Stimulated activated naive CD8-positive, alpha-beta T cell treated with anti-CD3 and anti-CD28 coated beads, Interleukin-15, amount 100 ng/mL, for 72 hours (primary cell): Measurements from ENCODE around the gene RAB15.

ENCODE experiments used
- ATAC-seq: fragments of 150-1000 bp; cut with Tn5 transposase; 2 replicates; pipeline ENCODE4 v1.10.0; 2021; ENCODE audit warnings: mild to moderate bottlenecking, moderate library complexity
- DNase-seq, 2 donors: peaks; one replicate each; pipeline ENCODE4 v3.0.0; 2021 to 2022
- H3K27ac Mint-ChIP-seq, 2 donors: one replicate each; pipeline ENCODE4 v1.8.0; 2022; ENCODE audit warnings: mild to moderate bottlenecking in 2 of 2, mixed read lengths in 2 of 2, moderate library complexity in 2 of 2
- H3K27me3 Mint-ChIP-seq: one replicate; pipeline ENCODE4 v1.8.0; 2022; ENCODE audit warnings: mixed read lengths
- H3K4me1 Mint-ChIP-seq: one replicate; pipeline ENCODE4 v1.8.0; 2022; ENCODE audit warnings: mild to moderate bottlenecking, mixed read lengths
- H3K4me3 Mint-ChIP-seq, 2 donors: one replicate each; pipeline ENCODE4 v1.8.0; 2022; ENCODE audit warnings: mild to moderate bottlenecking in 2 of 2, mixed read lengths in 2 of 2, moderate library complexity in 1 of 2
- H3K9me3 Mint-ChIP-seq, 2 donors: one replicate each; pipeline ENCODE4 v1.8.0; 2022; ENCODE audit warnings: mixed read lengths in 2 of 2

The RAB15 gene

DNA sequence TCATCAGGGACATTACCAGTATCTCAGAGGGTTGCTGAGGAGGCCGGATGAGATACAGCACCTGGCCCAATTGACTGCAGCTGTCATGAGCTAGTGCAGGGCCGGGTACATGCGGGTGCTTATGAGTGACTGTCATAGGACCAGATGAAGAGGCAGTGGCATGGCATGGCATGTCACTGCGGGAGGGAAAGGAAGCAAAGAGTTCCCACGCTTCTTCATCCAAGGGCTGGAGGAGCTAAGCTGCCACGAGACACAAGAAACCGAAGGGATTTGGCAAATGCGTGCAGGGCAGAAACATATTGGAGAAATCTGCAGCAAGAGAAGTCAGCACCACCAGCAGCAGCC, 18.9 kb downstream of the RAB15 start:
- Mint-ChIP-seq H3K27me3 (no peaks in the 10 kb centered on the region), H3K9me3 (no peaks in the 10 kb centered on the region), H3K4me3 (no peak overlapping the region)

DNA sequence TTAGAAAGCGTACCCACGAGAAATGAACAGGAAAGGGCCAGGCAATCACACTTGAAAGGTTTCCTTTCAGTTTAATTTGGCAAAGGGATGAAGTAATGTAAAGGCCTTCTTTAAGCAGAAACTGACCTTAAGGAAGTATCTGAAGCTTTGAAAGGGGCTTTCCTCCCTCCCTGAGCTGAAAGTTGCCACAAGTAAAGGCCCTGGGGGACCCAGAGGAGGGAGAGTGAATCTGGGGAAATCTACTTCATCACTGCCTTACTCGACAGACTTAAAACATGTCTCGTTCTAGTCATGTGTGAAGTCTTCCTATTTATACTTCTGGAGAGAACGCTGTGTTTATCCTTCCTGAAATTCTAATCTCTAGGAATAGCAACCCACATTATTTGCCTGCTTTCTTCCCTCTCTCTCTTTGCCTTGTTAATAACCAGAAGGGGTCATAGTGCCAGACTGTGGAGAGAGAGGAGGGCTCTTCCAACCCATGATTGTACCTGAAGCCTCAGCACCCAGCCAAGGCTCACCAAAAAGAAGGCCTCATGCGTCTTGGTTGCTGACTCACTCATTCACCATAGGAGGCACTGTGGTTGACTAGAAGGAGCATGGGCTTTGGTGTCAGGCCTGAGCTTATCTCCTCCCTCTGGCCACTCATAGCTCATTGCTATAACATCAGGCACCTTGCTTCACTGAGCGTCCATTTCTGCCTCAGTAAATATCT, 19.4 kb downstream of the RAB15 start:
- H3K4me1 Mint-ChIP-seq = peaks cover 17% of the 10 kb centered on the region
- no peaks in the 10 kb centered on the region for H3K27me3 Mint-ChIP-seq
- H3K4me3 Mint-ChIP-seq = no peak overlapping the region
- no peaks in the 10 kb centered on the region for H3K9me3 Mint-ChIP-seq
- ATAC-seq = peak; percentile 73
- H3K27ac Mint-ChIP-seq = peak overlapping the region; percentile 29 to 73
- DNase-seq = no peak

More for the DNA sequence above, 18.9 kb downstream of the RAB15 start:
- Mint-ChIP-seq H3K27ac (peak overlapping the region in 1 of 2 donors; percentile 19), H3K4me1 (peaks cover 17% of the 10 kb centered on the region)
- ATAC-seq (no peak), DNase-seq (no peak)

GRCh38 chr14:64951724-64952123, 20.4 kb downstream of the RAB15 start:
- ATAC-seq (no peak), DNase-seq (no peak)
- H3K27ac Mint-ChIP-seq = peak overlapping the region in 1 of 2 donors; percentile 47
- no peaks in the 10 kb centered on the region for H3K27me3 Mint-ChIP-seq
- no peak overlapping the region for H3K4me3 Mint-ChIP-seq
- no peaks in the 10 kb centered on the region for H3K9me3 Mint-ChIP-seq
- peaks cover 26% of the 10 kb centered on the region for H3K4me1 Mint-ChIP-seq

DNA sequence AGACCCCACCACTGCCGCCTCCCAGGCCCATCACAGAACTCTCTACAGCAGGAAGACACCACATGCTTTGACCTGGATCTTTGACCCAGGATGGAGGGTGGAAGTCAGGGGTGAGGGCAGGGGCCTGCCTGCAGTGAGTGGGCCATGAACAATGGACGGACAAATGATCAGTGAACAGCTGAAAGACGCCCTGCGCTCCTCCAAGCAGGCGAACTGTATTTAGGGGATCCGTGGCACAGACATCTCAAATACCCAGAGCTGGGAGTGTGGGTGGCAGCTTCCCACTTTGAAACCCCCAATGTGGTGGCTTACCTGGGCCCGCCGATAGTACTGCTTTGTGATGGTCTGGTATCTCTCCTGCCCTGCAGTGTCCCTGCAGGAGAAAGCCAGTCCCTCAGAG, 20.8 kb downstream of the RAB15 start:
- H3K4me3 Mint-ChIP-seq = no peak overlapping the region
- H3K27me3 Mint-ChIP-seq = no peaks in the 10 kb centered on the region
- H3K4me1 Mint-ChIP-seq = peaks cover 30% of the 10 kb centered on the region
- no peaks in the 10 kb centered on the region for H3K9me3 Mint-ChIP-seq
- no peak for ATAC-seq
- DNase-seq = no peak
- peak overlapping the region; percentile 47 to 56 for H3K27ac Mint-ChIP-seq

DNA sequence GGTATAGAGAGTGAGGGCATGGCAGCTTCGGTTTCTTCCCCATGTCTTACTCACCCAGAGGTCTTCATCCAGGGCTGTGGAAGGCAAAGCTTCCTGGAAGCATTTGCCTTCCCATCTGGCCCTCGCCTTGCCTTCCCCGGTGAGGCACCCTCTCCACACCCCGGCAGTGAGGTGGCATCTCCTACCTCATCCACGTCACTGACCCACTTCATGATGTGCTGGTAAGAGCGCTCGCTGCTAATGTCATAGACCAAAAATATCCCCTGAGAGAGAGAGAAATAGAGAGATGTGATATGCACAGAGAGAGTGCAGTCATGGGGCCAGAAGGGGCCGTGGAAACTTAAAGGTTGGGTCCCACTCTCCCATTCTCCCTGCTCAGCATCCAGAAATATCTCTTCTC, 21.2 kb downstream of the RAB15 start:
- Mint-ChIP-seq H3K27me3 (no peaks in the 10 kb centered on the region), H3K27ac (peak overlapping the region; percentile 4 to 19), H3K9me3 (no peaks in the 10 kb centered on the region), H3K4me1 (peaks cover 34% of the 10 kb centered on the region), H3K4me3 (no peak overlapping the region)
- no peak for ATAC-seq
- DNase-seq = no peak

GRCh38 chr14:64948612-64949210, 23.4 kb downstream of the RAB15 start:
- Mint-ChIP-seq H3K4me3 (no peak overlapping the region), H3K27ac (no peak overlapping the region), H3K9me3 (no peaks in the 10 kb centered on the region), H3K27me3 (no peaks in the 10 kb centered on the region), H3K4me1 (peaks cover 50% of the 10 kb centered on the region)
- DNase-seq (no peak), ATAC-seq (no peak)

- Mint-ChIP-seq H3K4me1 (peaks cover 53% of the 10 kb centered on the region), H3K27ac (peak overlapping the region; percentile 72 to 90), H3K27me3 (no peaks in the 10 kb centered on the region), H3K9me3 (no peaks in the 10 kb centered on the region), H3K4me3 (no peak overlapping the region)
- no peak for DNase-seq
- peak; percentile 17 for ATAC-seq
These were observed 24.2 kb downstream of the RAB15 start for GRCh38 chr14:64947710-64948611.

GRCh38 chr14:64946310-64947045, 25.7 kb downstream of the RAB15 start:
- DNase-seq (no peak), ATAC-seq (no peak)
- Mint-ChIP-seq H3K9me3 (no peaks in the 10 kb centered on the region), H3K4me3 (no peak overlapping the region), H3K27me3 (no peaks in the 10 kb centered on the region), H3K27ac (peak overlapping the region in 1 of 2 donors; percentile 81), H3K4me1 (peaks cover 49% of the 10 kb centered on the region)

- Mint-ChIP-seq H3K27me3 (no peaks in the 10 kb centered on the region), H3K9me3 (no peaks in the 10 kb centered on the region), H3K4me1 (peaks cover 49% of the 10 kb centered on the region), H3K27ac (peak overlapping the region in 1 of 2 donors; percentile 81), H3K4me3 (no peak overlapping the region)
- ATAC-seq (no peak), DNase-seq (no peak)
These were observed 26.5 kb downstream of the RAB15 start for GRCh38 chr14:64945431-64946178.

DNA sequence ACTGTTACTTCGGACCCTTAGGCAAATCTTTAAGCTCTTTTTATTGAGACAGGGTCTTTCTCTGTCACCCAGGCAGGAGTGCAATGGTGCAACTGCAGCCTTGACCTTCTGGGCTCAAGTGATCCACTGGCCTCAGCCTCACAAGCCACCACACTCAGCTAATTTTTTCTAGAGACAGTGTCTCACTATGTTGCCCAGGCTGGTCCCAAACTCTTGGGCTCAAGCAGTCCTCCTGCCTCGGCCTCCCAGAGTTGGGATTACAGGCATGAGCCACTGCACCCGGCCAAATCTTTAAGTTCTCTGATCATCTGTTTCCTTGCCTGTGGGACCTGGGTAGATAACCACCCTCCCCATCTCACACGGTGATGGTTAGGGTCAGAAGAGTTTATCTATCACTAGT, 27.3 kb downstream of the RAB15 start:
- Mint-ChIP-seq H3K4me1 (peaks cover 55% of the 10 kb centered on the region), H3K9me3 (no peaks in the 10 kb centered on the region), H3K4me3 (no peak overlapping the region), H3K27me3 (no peaks in the 10 kb centered on the region), H3K27ac (peak overlapping the region; percentile 13 to 44)
- DNase-seq = no peak
- ATAC-seq = no peak

- H3K27ac Mint-ChIP-seq = peak overlapping the region in 1 of 2 donors; percentile 14
- ATAC-seq = no peak
- H3K9me3 Mint-ChIP-seq = no peaks in the 10 kb centered on the region
- DNase-seq = no peak
- H3K4me1 Mint-ChIP-seq = peaks cover 61% of the 10 kb centered on the region
- H3K4me3 Mint-ChIP-seq = no peak overlapping the region
- H3K27me3 Mint-ChIP-seq = no peaks in the 10 kb centered on the region
These were observed 28.1 kb downstream of the RAB15 start for GRCh38 chr14:64944041-64944440.

DNA sequence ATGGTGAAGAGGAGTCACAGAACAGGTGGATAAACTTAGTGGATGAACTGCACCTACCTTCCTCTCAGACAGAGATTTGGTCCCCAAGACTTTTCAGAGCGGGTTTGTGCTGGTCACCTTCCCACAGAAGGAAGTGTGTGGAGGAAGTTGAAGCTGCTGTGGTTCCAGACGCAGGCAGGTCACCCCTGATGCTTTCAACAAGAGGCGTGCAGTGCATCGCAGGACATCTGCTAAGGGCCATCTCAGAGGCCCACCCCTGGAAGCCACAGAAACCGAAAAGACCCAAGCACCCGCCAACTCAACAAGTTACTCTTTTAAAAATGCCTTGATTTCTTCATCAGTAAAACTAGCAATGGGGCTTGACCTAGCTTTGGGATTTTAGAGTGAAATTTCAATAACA, 28.6 kb downstream of the RAB15 start:
- no peak for ATAC-seq
- peak overlapping the region in 1 of 2 donors; percentile 14 for H3K27ac Mint-ChIP-seq

GRCh38 chr14:64942531-64943111, 29.5 kb downstream of the RAB15 start, which contains the start of gene GPX2:
TSS of gene GPX2 (minus strand) at chr14:64942745. CDS start at chr14:64942726, 19 bp downstream.
- peak within 1 kb of the TSS in 1 of 2 donors; percentile 57 for H3K27ac Mint-ChIP-seq
- H3K4me3 Mint-ChIP-seq = peak within 1 kb of the TSS in 1 of 2 donors; percentile 28
- H3K27me3 Mint-ChIP-seq = no peaks in the 10 kb centered on the region
- ATAC-seq (no peak), DNase-seq (no peak)
- H3K4me1 Mint-ChIP-seq = peaks cover 69% of the 10 kb centered on the region
- H3K9me3 Mint-ChIP-seq = no peaks in the 10 kb centered on the region

More for the DNA sequence above, 28.6 kb downstream of the RAB15 start:
- Mint-ChIP-seq H3K4me3 (no peak overlapping the region), H3K9me3 (no peaks in the 10 kb centered on the region), H3K27me3 (no peaks in the 10 kb centered on the region), H3K4me1 (peaks cover 66% of the 10 kb centered on the region)
- DNase-seq = no peak

GRCh38 chr14:64940336-64940910, 31.7 kb downstream of the RAB15 start:
- Mint-ChIP-seq H3K4me3 (no peak overlapping the region), H3K9me3 (no peaks in the 10 kb centered on the region), H3K27me3 (no peaks in the 10 kb centered on the region), H3K4me1 (peaks cover 69% of the 10 kb centered on the region), H3K27ac (peak overlapping the region in 1 of 2 donors; percentile 5)
- no peak for ATAC-seq
- DNase-seq = no peak
